ENCODE measurements around the gene TSSK1B.

DNA sequence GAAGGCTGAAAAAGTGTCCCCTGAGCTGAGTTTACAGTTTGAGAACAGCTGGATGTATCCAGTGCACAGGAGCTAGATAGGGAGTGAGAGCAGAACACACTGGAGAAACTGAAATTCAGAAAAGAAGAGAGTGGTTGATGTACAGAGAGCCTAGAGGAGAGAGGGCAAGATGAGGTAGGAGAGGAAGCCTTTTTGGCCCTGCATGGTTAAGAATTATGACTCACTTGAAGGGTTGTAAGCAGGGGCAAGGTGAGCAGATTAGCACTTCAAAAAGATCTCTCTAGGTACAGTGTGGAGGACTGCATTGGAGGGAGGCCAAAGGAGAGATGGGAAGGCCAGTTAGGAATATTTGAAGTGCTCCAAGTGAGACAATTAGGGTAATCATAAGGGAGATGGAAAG, 28.2 kb upstream of the TSSK1B start:
- TF ChIP-seq, protein P1, sequence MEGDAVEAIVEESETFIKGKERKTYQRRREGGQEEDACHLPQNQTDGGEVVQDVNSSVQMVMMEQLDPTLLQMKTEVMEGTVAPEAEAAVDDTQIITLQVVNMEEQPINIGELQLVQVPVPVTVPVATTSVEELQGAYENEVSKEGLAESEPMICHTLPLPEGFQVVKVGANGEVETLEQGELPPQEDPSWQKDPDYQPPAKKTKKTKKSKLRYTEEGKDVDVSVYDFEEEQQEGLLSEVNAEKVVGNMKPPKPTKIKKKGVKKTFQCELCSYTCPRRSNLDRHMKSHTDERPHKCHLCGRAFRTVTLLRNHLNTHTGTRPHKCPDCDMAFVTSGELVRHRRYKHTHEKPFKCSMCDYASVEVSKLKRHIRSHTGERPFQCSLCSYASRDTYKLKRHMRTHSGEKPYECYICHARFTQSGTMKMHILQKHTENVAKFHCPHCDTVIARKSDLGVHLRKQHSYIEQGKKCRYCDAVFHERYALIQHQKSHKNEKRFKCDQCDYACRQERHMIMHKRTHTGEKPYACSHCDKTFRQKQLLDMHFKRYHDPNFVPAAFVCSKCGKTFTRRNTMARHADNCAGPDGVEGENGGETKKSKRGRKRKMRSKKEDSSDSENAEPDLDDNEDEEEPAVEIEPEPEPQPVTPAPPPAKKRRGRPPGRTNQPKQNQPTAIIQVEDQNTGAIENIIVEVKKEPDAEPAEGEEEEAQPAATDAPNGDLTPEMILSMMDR (IDR thresholded peaks at IDR 0.05) = no peak
- TF ChIP-seq EP300 (IDR thresholded peaks at IDR 0.05) = no peak
- TF ChIP-seq POLR2AphosphoS5 (IDR thresholded peaks at IDR 0.05) = no peak

Measured in sigmoid colon (tissue), 4 donors.